ENCODE data around the gene SLC26A1.
A peak's percentile ranks its signal among the peaks of the same experiment; 100 is the strongest.

SLC26A1 gene

DNA sequence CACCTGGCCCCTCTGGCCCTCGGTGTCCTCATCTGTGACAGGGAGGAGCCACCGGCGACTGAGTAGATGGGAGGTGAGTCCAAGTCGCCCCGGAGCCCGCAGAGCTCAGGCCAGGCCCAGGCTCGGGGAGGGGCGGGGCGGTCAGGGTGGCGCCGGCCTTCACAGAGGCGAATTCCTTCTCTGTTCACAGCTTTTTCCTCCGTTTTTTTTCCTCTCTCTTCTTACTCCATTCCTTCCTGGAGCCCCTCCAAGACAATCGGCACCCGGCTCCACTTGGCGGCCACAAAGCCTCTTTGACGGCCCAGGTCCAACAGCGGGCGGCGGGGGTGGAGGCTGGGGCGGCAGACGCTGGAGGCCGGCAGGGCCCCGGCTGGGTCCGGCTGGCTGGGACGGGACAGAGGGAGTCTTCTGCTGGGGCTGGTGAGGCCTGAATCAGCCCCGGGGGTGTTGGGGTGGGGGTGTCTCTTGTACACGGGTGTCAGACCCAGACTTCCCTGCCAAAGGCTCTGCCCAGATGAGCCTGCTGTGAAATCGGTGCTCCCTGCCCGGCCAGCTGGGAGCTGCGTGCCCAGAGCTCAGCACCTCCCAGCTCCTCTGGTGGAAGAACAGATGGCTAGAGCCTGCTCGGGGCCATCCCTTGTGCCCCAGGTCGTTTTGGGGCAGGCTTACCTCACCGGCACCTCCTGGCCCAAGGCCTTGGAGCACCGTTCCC, 40.8 kb upstream of the SLC26A1 start:
- Histone ChIP-seq H2AK5ac (ENCODE audit: low read length, severe bottlenecking) (no peak overlapping the region), H3K4ac (ENCODE audit: low read depth in 1 of 2, low read length in 2 of 2) (no peak overlapping the region), H2BK5ac (ENCODE audit: low read depth, low read length, poor library complexity, severe bottlenecking) (no peak overlapping the region), H3K14ac (ENCODE audit: low read length in 2 of 2) (peak overlapping the region in 1 of 2 experiments; percentile 14), H2BK120ac (ENCODE audit: low read depth, low read length) (no peak overlapping the region), H3K27ac (ENCODE audit: low read length, poor library complexity, severe bottlenecking) (no peak overlapping the region), H4K8ac (ENCODE audit: low read length) (no peak overlapping the region), H3K36me3 (ENCODE audit: control insufficient read depth in 1 of 2, insufficient read depth in 2 of 2, low read depth in 1 of 2, low read length in 2 of 2) (peaks cover 0 to 6% of the 10 kb centered on the region in 2 experiments), H3K27me3 (ENCODE audit: control insufficient read depth in 1 of 2, insufficient read depth in 1 of 2, low read length in 2 of 2) (peaks cover 0 to 36% of the 10 kb centered on the region in 2 experiments), H2BK15ac (ENCODE audit: low read depth, poor library complexity, severe bottlenecking) (no peak overlapping the region), H3K9ac (ENCODE audit: low read length) (peak overlapping the region; percentile 75), H3K9me3 (ENCODE audit: control insufficient read depth, low read length) (no peaks in the 10 kb centered on the region), H2BK12ac (ENCODE audit: low read length in 2 of 2) (no peak overlapping the region), H3K4me2 (ENCODE audit: low read length, poor library complexity, severe bottlenecking) (no peak overlapping the region), H4K91ac (ENCODE audit: low read length) (no peak overlapping the region), H3K23ac (ENCODE audit: low read length in 2 of 2) (no peak overlapping the region), H3K4me1 (ENCODE audit: control insufficient read depth, insufficient read depth, low read depth, low read length) (peaks cover 27% of the 10 kb centered on the region), H3K4me3 (ENCODE audit: insufficient read depth in 1 of 2, low read depth in 1 of 2, low read length in 2 of 2) (peak overlapping the region in 1 of 2 experiments; percentile 49), H3K18ac (ENCODE audit: low read depth in 1 of 2, low read length in 2 of 2) (no peak overlapping the region), H3K79me1 (replicated peaks; ENCODE audit: low read length, poor library complexity, severe bottlenecking) (no peaks in the 10 kb centered on the region), H2AFZ (ENCODE audit: low read depth, low read length) (no peak overlapping the region)
- DNase-seq, result no peak
- WGBS, result 86% methylated on average over 29 of the region's 35 CpGs

GRCh38 chr4:1032861-1033260, 39.7 kb upstream of the SLC26A1 start:
- Histone ChIP-seq H3K4me2 (ENCODE audit: low read length, poor library complexity, severe bottlenecking) (no peak overlapping the region), H4K91ac (ENCODE audit: low read length) (no peak overlapping the region), H3K9ac (ENCODE audit: low read length) (no peak overlapping the region), H3K4me1 (ENCODE audit: control insufficient read depth, insufficient read depth, low read depth, low read length) (peaks cover 29% of the 10 kb centered on the region), H3K14ac (ENCODE audit: low read length in 2 of 2) (no peak overlapping the region), H2AK5ac (ENCODE audit: low read length, severe bottlenecking) (no peak overlapping the region), H3K27me3 (ENCODE audit: control insufficient read depth in 1 of 2, insufficient read depth in 1 of 2, low read length in 2 of 2) (peaks cover 0 to 44% of the 10 kb centered on the region in 2 experiments), H3K4me3 (ENCODE audit: insufficient read depth in 1 of 2, low read depth in 1 of 2, low read length in 2 of 2) (no peak overlapping the region), H3K36me3 (ENCODE audit: control insufficient read depth in 1 of 2, insufficient read depth in 2 of 2, low read depth in 1 of 2, low read length in 2 of 2) (peaks cover 0 to 4% of the 10 kb centered on the region in 2 experiments), H2AFZ (ENCODE audit: low read depth, low read length) (no peak overlapping the region), H3K23ac (ENCODE audit: low read length in 2 of 2) (no peak overlapping the region), H2BK120ac (ENCODE audit: low read depth, low read length) (no peak overlapping the region), H3K18ac (ENCODE audit: low read depth in 1 of 2, low read length in 2 of 2) (no peak overlapping the region), H2BK5ac (ENCODE audit: low read depth, low read length, poor library complexity, severe bottlenecking) (no peak overlapping the region), H3K9me3 (ENCODE audit: control insufficient read depth, low read length) (no peaks in the 10 kb centered on the region), H3K79me1 (replicated peaks; ENCODE audit: low read length, poor library complexity, severe bottlenecking) (no peaks in the 10 kb centered on the region), H4K8ac (ENCODE audit: low read length) (peak overlapping the region; percentile 14), H2BK15ac (ENCODE audit: low read depth, poor library complexity, severe bottlenecking) (no peak overlapping the region), H3K27ac (ENCODE audit: low read length, poor library complexity, severe bottlenecking) (no peak overlapping the region), H3K4ac (ENCODE audit: low read depth in 1 of 2, low read length in 2 of 2) (no peak overlapping the region), H2BK12ac (ENCODE audit: low read length in 2 of 2) (no peak overlapping the region)
- DNase-seq, result no peak
- 94% methylated on average over 6 of the region's 10 CpGs for WGBS

GRCh38 chr4:1031956-1032795, 39.0 kb upstream of the SLC26A1 start:
- Histone ChIP-seq H4K8ac (ENCODE audit: low read length) (no peak overlapping the region), H2BK5ac (ENCODE audit: low read depth, low read length, poor library complexity, severe bottlenecking) (no peak overlapping the region), H2BK120ac (ENCODE audit: low read depth, low read length) (no peak overlapping the region), H3K4me3 (ENCODE audit: insufficient read depth in 1 of 2, low read depth in 1 of 2, low read length in 2 of 2) (no peak overlapping the region), H3K23ac (ENCODE audit: low read length in 2 of 2) (no peak overlapping the region), H4K91ac (ENCODE audit: low read length) (no peak overlapping the region), H3K9me3 (ENCODE audit: control insufficient read depth, low read length) (no peaks in the 10 kb centered on the region), H3K36me3 (ENCODE audit: control insufficient read depth in 1 of 2, insufficient read depth in 2 of 2, low read depth in 1 of 2, low read length in 2 of 2) (peaks cover 0 to 4% of the 10 kb centered on the region in 2 experiments), H3K4me1 (ENCODE audit: control insufficient read depth, insufficient read depth, low read depth, low read length) (peaks cover 29% of the 10 kb centered on the region), H2AFZ (ENCODE audit: low read depth, low read length) (no peak overlapping the region), H3K4me2 (ENCODE audit: low read length, poor library complexity, severe bottlenecking) (no peak overlapping the region), H3K4ac (ENCODE audit: low read depth in 1 of 2, low read length in 2 of 2) (no peak overlapping the region), H3K27ac (ENCODE audit: low read length, poor library complexity, severe bottlenecking) (no peak overlapping the region), H2AK5ac (ENCODE audit: low read length, severe bottlenecking) (no peak overlapping the region), H3K14ac (ENCODE audit: low read length in 2 of 2) (no peak overlapping the region), H3K18ac (ENCODE audit: low read depth in 1 of 2, low read length in 2 of 2) (no peak overlapping the region), H3K9ac (ENCODE audit: low read length) (no peak overlapping the region), H2BK15ac (ENCODE audit: low read depth, poor library complexity, severe bottlenecking) (no peak overlapping the region), H3K27me3 (ENCODE audit: control insufficient read depth in 1 of 2, insufficient read depth in 1 of 2, low read length in 2 of 2) (peaks cover 0 to 44% of the 10 kb centered on the region in 2 experiments), H3K79me1 (replicated peaks; ENCODE audit: low read length, poor library complexity, severe bottlenecking) (no peaks in the 10 kb centered on the region), H2BK12ac (ENCODE audit: low read length in 2 of 2) (no peak overlapping the region)
- DNase-seq, result no peak
- WGBS, result 87% methylated on average over 37 of the region's 37 CpGs

DNA sequence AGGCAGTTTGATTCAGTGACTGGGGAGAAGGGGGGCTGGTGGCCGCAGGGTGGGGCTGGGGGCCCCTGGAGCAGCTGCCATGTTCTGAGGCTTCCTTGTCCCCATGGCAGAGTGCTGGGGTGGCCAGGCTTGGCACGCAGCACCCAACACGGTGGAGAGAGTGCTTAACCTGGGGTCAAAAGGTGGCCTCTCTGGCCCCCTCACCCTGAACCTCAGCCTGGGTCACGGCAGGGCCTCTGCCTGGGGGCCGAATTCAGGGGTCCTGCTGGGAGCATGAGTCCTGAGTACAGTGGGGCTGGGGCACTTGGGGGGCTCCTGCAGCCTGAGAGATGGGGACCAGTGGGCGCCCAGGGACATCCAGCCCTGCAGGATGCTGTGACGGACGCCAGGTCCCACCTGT, 38.1 kb upstream of the SLC26A1 start:
- Histone ChIP-seq H2BK12ac (ENCODE audit: low read length in 2 of 2) (no peak overlapping the region), H3K23ac (ENCODE audit: low read length in 2 of 2) (no peak overlapping the region), H3K4me1 (ENCODE audit: control insufficient read depth, insufficient read depth, low read depth, low read length) (peaks cover 27% of the 10 kb centered on the region), H2AFZ (ENCODE audit: low read depth, low read length) (no peak overlapping the region), H4K8ac (ENCODE audit: low read length) (no peak overlapping the region), H2AK5ac (ENCODE audit: low read length, severe bottlenecking) (no peak overlapping the region), H3K4me3 (ENCODE audit: insufficient read depth in 1 of 2, low read depth in 1 of 2, low read length in 2 of 2) (no peak overlapping the region), H3K4me2 (ENCODE audit: low read length, poor library complexity, severe bottlenecking) (no peak overlapping the region), H3K4ac (ENCODE audit: low read depth in 1 of 2, low read length in 2 of 2) (no peak overlapping the region), H2BK120ac (ENCODE audit: low read depth, low read length) (no peak overlapping the region), H3K14ac (ENCODE audit: low read length in 2 of 2) (no peak overlapping the region), H3K9ac (ENCODE audit: low read length) (no peak overlapping the region), H3K27ac (ENCODE audit: low read length, poor library complexity, severe bottlenecking) (no peak overlapping the region), H3K79me1 (replicated peaks; ENCODE audit: low read length, poor library complexity, severe bottlenecking) (no peaks in the 10 kb centered on the region), H3K9me3 (ENCODE audit: control insufficient read depth, low read length) (no peaks in the 10 kb centered on the region), H2BK15ac (ENCODE audit: low read depth, poor library complexity, severe bottlenecking) (no peak overlapping the region), H2BK5ac (ENCODE audit: low read depth, low read length, poor library complexity, severe bottlenecking) (no peak overlapping the region), H3K27me3 (ENCODE audit: control insufficient read depth in 1 of 2, insufficient read depth in 1 of 2, low read length in 2 of 2) (peaks cover 0 to 44% of the 10 kb centered on the region in 2 experiments), H4K91ac (ENCODE audit: low read length) (no peak overlapping the region), H3K36me3 (ENCODE audit: control insufficient read depth in 1 of 2, insufficient read depth in 2 of 2, low read depth in 1 of 2, low read length in 2 of 2) (peaks cover 0 to 10% of the 10 kb centered on the region in 2 experiments), H3K18ac (ENCODE audit: low read depth in 1 of 2, low read length in 2 of 2) (no peak overlapping the region)
- no peak for DNase-seq
- WGBS, result 93% methylated on average over 8 of the region's 8 CpGs

Measured in mesenchymal stem cell (in vitro differentiated cells and primary cell).